ENCODE data around the gene DPP10.
"Not testable (repeated sequence)": the region's sequence is repeated elsewhere in the genome, so short reads cannot be mapped to it uniquely, and the experiment has no call there.

Gene DPP10

DNA sequence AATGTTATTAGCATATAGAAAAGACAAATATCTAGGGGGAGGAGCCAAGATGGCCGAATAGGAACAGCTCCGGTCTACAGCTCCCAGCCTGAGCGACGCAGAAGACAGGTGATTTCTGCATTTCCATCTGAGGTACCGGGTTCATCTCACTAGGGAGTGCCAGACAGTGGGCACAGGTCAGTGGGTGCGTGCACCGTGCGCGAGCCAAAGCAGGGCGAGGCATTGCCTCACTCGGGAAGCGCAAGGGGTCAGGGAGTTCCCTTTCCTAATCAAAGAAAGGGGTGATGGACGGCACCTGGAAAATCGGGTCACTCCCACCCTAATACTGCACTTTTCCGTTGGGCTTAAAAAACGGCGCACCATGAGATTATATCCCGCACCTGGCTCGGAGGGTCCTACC is 561.9 kb downstream of the DPP10 start:
- DNase-seq: not testable (repeated sequence)

DNA sequence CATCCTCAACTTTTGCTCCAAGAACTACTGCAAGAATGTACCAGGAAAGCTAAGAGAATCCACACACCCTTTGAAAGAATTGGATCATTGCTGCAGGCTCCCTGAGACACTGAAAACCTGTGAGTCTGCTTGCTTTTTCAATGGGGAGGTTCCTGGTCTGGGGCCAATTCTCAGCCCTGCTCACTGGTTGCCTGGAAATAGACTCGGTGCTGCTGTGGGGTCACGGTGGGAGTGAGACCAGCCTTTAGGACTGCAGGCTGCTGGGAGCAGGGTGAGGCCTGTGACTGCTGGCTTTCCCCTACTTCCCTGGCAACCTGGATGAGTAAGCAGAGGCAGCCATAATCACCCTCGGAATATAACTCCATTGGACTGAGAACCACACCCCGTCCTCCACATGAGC is 569.3 kb downstream of the DPP10 start:
- no peak for DNase-seq

DNA sequence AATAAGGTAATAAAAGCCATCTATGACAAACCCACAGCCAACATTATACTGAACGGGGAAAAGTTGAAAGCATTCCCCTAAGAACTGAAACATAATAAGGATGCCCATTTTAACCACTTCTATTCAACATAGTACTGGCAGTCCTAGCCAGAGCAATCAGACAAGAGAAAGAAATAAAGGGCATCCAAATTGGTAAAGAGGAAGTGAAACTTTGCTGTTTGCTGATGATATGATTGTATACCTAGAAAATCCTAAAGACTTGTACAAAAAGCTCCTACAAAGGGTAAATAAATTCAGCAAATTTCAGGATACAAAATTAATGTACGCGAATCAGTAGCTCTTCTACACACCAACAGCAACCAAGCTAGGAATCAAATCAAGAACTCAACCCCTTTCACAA is 579.6 kb downstream of the DPP10 start:
- not testable (repeated sequence) for DNase-seq

DNA sequence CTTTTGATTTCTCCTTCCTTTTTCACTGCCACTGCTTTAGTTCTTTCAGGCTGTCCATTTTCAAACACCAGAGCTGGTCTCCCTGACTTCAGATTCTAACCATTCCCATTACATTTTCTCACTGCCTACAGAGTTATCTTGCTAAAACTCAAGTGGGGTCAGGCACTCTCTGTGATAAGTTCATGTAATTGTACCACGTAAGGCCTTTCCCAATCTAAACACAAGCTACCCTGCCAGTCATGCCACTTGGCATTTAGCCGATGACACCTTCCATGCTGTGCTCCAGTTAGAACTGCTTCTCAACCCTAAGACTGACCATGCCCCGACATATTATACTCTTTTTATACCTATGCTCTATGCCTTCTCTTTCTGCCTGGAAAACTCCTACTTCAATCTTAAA is 592.4 kb downstream of the DPP10 start:
- no peak for DNase-seq

DNA sequence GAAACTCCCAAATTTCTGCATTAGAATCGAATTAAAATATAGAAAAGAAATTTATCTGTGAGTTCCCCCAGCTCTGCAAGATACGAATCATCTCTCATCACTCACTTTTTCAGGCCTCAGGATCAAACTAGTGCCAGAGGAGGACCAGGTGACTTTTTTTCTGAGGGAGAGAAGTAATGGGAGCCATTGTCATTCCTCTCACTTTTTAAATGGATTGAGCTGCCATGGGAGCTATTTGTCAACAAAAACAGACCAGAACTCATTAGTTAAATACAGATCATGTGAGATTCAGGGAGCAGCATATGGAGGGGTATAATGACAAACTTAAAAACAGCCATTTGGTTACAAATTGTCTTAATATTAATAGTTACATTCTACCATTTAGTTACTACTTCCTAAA is 594.4 kb downstream of the DPP10 start:
- no peak for DNase-seq

DNA sequence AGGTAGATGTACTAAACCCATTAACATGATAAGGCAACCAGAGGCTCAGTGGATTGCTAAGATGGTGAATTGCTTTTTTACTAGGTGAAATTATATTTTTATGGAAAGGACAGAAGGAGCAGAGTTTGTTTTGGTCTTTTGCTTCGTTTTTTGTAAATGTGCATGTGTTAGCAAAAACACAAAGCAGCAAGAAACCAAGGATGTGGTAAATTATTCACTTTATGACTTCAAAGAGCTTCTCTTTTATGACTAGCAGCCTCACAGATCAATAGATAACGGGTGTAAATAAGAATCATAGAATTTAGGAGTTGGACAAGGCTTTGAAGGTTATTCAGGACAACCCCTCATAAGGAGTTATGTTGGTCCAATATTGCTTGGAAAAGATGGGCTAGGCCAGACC is 615.0 kb downstream of the DPP10 start:
- no peak for DNase-seq

DNA sequence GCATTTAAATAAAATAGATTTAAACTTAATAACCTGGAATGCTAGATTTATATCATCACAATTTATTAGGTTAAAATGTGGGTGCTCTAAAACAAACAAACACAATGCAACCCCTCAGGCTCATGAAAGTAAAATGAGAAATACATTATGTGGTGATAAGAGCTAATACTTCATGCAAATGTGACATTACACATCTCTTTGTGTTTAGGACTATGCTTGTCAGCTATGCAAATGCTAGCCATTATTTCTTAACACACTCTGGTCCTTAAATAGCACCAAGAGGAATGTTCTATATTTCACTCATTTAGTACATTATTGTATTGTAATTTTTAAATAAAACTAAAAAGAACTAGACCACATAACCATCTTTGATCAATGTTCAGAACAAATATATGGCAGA is 627.6 kb downstream of the DPP10 start:
- DNase-seq: no peak

DNA sequence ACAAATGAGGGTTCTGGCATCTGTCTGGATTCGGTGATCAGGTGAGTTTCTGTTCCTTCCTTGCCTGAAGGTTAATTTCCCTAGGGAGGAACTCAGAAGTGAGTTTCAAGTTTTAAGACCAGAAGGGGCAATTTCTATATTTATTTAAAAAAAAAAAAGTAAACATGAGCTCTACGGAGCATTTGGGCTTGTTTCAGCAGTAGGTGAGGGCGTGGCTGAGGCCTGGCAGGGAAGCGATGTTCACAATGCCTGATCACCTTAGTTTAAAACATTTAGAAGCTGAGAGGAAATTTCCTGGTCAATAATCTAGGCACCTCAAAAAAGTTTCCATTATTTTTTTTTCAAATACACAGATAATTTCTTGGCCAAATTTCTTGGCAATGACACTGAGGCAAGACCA is 629.1 kb downstream of the DPP10 start:
- DNase-seq: no peak

DNA sequence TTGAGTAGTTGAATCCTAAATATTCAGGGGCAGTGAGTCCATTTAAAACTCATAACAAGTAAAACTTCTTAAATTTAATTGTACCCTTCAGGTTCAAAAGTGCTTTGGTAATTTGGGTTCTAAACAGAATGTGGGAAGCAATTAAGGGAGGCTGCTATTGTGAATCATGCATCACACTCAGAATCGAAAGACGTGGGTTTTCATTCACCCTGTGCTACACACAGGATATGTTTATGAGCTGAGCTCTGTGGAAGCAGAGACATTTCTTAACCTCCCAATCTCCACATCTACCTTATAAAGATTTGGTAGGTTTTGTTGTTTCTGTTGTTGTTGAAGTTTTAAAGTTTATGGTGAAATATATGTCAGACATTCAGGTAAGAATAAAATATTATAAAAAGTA is 633.4 kb downstream of the DPP10 start:
- DNase-seq: no peak

DNA sequence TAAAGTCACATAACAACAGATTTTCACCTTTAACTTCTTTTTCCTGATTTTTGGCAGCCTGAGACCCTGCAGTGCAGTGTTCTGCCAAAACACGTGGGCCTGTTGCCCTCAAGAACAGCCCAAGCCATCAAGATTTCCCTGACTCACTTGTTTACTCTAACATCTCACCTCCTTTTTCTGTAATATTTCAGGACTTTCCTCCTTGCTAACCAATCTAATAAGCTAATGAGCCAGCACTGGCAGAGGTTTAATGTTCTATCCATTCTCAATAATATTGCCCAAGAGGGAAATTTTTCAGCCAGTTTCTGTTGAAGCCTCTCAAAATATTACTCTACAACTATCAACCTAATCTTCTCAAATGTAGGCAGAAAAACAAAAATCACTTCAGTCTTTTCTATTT is 635.2 kb downstream of the DPP10 start:
- no peak for DNase-seq

DNA sequence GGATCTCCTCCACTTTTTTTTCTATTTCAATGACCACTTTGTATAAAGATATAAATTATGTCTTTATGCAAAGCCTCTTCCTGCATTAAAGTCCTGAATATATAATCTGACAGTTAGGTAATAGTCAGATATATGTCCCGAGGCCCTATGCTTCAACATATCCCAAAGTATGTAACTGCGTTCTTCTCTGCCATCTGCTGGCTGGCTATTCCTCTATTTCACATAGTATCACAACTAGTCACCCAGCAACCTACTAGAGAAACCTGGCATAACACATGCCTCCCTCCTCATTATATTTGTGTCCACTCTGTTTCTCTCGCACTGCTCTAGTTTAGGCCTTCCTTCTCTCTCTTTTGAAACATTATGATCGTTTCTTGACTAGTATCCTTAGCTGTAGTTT is 640.8 kb downstream of the DPP10 start:
- no peak for DNase-seq

DNA sequence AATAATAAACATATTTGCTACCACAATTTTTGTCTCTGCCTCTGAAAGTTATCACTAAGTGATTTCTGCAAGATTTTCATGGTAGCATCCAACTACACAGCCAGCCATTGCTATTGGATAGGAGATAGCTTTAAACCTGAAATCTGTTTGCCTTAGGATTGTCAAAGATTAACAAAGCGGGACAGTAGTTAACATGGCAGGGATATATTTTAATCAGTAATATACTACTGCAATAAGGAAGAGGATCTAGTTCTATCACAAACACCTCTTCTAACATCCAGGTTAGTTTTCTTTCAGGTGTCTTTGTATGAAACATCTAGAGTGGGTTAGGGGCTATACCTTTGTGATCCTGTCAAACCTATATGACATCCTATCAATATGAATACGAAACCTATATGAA is 641.3 kb downstream of the DPP10 start:
- DNase-seq: no peak

DNA sequence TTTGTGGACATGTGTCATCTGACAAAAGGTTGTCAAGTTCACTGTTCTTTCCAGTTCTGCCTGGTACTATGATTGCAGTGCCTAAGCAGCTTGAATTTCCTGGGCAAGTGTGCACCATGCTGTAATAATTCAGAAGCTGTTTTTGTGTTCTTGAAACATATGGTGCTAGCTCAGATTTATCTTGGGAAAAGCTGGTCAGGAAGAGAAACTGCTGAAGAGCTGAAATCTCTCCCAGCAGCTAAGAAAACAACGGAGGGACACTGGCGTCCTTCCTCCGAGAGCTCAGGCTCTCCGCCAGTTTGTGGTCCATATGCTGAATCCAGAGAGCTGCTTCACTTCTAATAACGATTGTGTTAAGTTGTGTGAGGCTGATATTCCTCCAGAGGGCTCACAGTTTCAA is 642.0 kb downstream of the DPP10 start:
- DNase-seq: no peak

DNA sequence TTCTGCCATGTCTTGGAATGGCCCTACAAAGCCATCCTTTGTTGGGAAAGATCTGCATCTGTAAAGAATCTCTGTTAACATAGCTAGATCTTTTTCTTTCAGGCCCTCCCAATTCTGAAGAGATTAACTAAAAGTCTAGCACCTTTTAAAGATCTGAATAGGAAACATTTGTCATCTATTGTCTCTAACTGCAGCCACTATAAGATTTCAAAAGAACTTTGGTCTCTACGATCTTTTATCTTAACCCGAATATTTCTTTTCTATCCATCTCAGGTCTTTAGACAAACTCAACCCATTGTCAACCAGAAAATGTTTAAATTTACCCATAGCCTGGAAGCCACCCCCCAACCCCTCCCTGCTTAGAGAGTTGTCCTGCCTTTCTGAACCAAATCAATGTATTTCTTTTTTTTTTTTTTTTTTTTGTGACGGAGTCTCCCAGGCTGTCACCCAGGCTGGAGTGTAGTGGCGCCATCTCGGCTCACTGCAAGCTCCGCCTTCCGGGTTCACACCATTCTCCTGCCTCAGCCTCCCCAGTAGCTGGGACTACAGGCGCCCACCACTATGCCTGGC is 643.7 kb downstream of the DPP10 start:
- not testable (repeated sequence) for DNase-seq

DNA sequence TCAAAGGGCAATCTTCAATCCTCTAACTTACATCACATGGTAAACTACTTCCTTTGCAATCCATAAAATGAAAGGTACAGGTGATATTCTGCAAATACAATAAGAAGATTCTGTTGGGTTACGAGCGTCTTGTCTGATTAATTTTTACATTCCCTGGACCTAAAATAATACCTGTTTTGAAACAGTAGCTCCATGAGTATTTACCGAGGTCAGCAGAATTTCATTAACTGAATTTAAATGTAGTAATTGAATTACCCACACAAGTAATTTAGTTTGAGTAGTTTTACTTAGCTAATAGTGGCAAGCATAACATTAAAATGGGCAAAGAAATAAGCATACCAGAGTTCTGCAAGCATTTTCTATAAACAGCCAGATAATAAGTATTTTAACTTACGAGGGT is 652.0 kb downstream of the DPP10 start:
- no peak for DNase-seq

DNA sequence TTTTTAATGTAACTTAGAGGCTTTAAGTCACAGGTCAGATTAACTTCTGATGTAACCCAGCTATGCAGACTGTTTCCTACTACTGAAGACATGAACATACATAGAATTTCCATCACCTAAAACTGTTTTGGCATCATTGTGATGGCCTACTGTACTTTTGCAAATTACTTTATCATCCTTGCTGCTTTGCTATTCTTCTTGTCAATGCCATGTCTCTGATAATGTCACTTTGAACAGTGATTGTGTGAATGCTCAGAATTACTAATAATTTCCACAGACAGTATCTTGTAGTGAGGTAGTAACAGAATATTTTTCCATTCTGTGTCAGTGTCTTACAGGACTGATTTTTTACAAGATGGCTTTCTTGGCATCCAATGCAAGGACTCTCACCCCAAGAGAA is 663.5 kb downstream of the DPP10 start:
- no peak for DNase-seq

DNA sequence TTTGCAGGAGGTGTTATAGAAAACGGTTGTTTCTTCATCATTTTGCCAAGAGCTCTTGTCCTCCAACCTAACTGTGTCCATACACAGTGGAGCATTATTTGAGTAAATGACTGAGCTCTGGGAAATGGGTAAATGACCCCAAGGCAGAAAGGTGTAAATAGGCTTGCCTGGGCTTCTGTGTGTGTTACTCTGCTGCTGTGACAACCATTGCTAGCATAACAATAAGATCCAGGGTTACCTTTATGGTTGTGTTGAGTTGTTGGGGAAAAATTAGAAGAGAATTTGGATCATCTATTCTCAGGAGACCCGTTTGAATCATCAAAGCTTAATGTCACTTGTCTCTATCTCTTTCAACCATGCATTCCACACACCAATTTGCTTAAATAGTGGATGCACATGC is 672.7 kb downstream of the DPP10 start:
- no peak for DNase-seq

DNA sequence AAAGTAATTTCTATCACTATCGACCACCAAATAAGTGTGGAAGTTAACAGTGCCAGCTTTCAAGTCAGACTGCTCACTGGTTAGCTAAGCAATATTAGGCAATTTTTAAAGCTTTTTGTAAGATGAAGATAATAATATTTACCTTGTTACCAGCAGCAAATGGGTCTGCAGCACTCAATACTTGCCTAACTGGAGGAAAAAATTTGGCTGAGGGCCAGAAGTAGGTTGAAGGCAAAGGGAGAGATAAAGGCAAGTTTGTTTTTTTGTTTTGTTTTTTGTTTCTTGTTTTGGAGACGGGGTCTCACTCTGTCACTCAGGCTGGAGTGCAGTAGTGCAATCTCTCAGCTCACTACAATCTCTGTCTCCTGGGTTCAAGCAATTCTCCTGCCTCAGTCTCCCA is 675.9 kb downstream of the DPP10 start:
- DNase-seq: no peak

DNA sequence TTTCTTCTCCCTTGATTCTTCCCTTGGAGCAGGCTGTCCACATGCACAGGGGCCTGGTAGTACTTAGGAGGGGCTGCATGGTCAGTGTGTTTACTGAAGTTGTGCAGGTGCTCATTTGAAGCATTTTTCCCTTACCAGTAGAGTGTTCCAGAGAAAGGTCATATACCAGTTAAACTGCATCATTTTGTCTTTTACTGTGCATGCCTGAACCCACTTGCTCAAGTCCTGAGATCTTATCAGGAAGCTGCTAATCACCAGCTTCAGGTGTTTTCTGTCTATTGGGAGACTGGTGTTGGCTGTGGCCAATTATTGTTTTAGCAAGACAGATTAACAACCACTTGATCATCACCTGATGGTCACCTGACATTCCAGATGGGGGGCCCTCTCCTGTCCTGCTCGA is 676.6 kb downstream of the DPP10 start:
- no peak for DNase-seq

DNA sequence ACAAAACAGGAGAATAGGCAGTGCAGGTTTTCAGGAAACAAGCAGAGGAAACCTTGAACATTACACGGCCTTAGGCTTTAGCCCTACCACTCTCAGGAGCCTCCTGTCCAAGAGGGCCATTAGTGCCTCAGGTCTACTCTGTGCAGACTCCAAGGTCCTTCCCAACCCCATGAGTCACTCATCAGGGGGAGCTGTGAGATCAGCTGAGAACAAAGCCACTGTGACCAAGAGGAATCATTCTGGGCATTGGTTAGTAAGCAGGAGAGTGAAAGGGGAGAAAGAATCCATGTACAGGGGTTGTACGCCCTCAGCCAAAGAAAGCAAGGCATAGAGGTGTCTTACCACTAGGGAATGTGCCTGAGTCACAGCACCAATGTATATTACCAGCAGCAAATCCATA is 680.3 kb downstream of the DPP10 start:
- no peak for DNase-seq

DNA sequence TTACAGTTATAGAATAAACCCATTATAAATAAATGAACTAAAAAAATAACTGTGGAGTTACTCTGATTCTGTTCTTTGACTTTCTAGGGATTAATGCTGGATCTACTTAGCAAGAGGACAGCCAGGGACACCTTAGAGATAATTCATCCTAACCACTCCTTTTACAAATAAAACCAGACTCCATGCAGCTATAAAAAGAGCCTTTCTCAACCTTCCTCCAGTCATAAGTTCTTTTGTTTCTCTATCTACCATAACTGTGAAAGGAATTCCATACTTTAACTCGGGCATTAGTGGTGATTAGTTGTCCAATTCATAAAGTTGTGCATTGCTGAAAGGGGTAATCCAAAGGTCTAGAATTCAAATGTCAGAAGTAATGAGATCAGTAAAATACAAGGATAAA is 682.4 kb downstream of the DPP10 start:
- DNase-seq: no peak

DNA sequence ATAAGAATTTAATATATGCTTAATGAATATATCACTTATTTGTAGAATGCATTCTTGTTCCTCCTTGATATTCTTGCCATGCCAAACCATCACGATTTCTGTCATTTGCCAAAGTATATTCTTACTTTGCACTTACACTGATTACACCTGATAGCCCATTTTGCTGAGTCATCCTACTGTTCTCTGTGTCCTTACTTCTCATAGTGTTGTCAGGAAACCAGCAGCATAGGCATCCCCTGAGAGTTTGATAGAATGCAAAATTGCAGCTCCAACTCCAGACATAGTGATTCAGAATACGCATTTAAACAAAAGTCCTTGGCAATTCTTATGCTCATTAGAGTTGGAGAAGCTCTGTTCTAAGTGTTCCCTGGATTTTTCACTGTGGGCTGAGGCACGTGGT is 687.1 kb downstream of the DPP10 start:
- no peak for DNase-seq

DNA sequence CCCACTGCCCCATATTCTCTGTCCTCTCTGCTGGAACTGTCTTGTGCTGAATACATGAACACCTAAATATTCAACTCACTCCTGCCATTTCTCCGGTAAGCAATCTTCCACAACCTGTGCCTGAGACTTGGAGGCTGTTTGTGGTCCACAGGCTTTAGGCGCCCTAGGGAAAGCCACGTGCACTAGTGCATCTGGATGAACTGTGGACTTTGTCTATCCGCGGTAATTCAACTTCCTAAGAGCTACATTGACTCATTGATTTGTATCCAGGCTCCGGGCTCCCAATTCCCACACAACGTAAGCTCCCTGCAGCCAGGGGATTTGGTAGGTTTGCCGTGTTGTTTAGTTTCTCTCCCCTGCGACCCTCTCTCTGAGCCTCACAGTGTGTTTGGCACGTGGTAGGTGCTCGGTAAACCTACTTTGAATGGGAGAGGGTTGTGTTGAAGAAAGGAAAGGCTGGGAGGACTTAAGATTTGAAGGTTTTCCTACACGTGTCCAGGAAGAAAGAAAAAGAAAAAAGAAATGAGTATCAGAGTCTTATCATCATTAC is 718.2 kb downstream of the DPP10 start:
- no peak for DNase-seq

DNA sequence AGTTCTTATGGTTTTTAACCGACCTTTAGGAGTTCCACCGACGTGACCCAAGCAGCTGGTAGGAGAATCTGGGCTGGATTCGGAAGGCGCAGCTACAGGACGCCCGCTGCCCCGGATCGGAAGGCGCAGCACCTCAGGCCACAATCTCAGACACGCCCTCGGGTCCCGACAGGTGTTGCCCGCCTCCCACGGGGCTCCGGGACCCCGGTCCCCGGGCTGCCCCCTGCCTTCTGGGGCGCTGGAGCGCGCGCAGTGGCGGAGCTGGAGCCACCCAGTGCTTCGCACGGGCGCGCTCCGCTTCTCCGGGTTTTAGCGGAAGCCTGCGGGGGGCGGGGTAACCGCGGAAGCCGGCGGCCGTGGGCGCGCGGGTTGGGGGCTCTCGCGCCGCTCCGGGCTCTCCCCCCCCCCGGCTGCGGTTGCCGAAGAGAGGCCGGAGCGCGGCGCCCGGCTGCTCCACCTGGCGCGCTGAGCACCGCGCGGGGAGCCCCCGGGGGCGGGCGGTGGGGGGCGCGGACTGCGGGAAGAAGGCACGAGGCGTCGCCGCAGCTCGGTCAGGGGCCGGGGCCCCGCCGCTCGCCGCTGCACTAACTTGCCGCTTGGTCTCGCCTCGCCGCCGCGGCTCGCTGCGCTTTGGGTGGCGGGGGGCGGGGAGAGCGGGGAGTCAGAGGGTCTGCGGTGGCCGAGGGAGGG is 718.8 kb downstream of the DPP10 start:
- no peak for DNase-seq

Measured in fibroblast of skin of back (primary cell).